ENCODE data around the gene METTL13.

DNA sequence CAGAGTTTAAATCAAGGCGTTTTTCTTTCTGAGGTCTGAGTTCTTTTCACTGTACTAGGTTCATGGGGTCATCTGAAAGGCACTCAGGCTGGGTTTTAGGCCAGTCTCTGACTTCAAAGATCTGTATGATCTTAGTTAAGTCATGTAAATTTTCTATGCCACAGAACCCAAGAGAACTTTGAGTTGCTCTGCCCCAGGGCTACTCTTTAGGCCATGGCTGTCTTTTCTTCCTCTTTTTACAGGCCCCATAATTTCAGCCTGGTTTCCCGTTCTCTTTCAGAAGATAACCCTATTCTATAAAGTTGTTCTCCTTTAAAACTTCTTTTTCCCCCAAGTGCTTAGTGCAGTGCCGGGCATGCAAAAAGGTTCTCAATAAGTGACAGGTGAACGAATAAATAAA is 26.1 kb downstream of the METTL13 start:
- TF ChIP-seq SP2 (IDR thresholded peaks at IDR 0.05; ENCODE audit: low read length) (no peak), NRF1 (IDR thresholded peaks at IDR 0.05; ENCODE audit: low read depth, low read length) (no peak), JUND (IDR thresholded peaks at IDR 0.05; ENCODE audit: low read length) (no peak), CBX5 (IDR thresholded peaks at IDR 0.05; ENCODE audit: low read depth, low read length) (no peak), SRF (IDR thresholded peaks at IDR 0.05; ENCODE audit: low read depth, low read length) (no peak), HDAC6 (IDR thresholded peaks at IDR 0.05; ENCODE audit: low read depth, low read length) (no peak), RAD21 (IDR thresholded peaks at IDR 0.05 in 1 of 2, conservative IDR thresholded peaks at IDR 0.05 in 1 of 2; ENCODE audit: low read depth in 2 of 2, low read length in 2 of 2) (no peak)
- TF ChIP-seq, protein P1, sequence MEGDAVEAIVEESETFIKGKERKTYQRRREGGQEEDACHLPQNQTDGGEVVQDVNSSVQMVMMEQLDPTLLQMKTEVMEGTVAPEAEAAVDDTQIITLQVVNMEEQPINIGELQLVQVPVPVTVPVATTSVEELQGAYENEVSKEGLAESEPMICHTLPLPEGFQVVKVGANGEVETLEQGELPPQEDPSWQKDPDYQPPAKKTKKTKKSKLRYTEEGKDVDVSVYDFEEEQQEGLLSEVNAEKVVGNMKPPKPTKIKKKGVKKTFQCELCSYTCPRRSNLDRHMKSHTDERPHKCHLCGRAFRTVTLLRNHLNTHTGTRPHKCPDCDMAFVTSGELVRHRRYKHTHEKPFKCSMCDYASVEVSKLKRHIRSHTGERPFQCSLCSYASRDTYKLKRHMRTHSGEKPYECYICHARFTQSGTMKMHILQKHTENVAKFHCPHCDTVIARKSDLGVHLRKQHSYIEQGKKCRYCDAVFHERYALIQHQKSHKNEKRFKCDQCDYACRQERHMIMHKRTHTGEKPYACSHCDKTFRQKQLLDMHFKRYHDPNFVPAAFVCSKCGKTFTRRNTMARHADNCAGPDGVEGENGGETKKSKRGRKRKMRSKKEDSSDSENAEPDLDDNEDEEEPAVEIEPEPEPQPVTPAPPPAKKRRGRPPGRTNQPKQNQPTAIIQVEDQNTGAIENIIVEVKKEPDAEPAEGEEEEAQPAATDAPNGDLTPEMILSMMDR (IDR thresholded peaks at IDR 0.05; ENCODE audit: control extremely low read depth in 1 of 3, insufficient read depth in 1 of 3, low read depth in 1 of 3, low read length in 3 of 3) = no peak
